ENCODE measurements around the gene RBP3.

DNA sequence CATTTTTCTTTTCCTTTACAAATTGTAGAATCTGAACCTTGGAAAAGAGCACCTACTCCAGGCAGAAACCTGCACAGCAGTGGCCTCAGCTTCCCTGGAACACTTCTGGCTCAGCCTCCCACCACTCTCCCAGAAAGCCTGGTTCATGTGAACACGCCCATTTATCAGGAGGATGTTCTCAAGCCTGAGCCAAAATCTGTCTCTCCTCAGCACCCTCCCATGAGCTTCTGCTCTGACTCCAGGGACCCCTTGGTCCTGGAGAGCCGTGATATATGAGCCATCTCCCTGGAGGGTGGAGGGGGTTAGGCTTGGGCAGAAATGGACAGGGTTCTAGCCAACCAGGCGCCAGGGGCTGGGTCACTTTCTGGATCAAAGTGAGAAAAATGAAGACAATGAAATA is 15.8 kb upstream of the RBP3 start:
- TF ChIP-seq, protein P1, sequence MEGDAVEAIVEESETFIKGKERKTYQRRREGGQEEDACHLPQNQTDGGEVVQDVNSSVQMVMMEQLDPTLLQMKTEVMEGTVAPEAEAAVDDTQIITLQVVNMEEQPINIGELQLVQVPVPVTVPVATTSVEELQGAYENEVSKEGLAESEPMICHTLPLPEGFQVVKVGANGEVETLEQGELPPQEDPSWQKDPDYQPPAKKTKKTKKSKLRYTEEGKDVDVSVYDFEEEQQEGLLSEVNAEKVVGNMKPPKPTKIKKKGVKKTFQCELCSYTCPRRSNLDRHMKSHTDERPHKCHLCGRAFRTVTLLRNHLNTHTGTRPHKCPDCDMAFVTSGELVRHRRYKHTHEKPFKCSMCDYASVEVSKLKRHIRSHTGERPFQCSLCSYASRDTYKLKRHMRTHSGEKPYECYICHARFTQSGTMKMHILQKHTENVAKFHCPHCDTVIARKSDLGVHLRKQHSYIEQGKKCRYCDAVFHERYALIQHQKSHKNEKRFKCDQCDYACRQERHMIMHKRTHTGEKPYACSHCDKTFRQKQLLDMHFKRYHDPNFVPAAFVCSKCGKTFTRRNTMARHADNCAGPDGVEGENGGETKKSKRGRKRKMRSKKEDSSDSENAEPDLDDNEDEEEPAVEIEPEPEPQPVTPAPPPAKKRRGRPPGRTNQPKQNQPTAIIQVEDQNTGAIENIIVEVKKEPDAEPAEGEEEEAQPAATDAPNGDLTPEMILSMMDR (conservative IDR thresholded peaks at IDR 0.05) = no peak
- no peak for TF ChIP-seq EZH2 (IDR thresholded peaks at IDR 0.05; ENCODE audit: low read depth)
